NCI-H1092 (cell line): ENCODE data around the gene MAEL.

Source experiments
- DNase-seq: peaks from one replicate; lab custom pipeline; 2025; lab: John Stamatoyannopoulos, UW

The MAEL gene

GRCh38 chr1:166988974-166989515 lies at the start of gene MAEL:
TSS of gene MAEL (plus strand) at chr1:166989280. CDS start at chr1:166989353, 73 bp downstream.
- no peak for DNase-seq

- no peak for DNase-seq
Observed at GRCh38 chr1:166939741-166940375, 49.2 kb upstream of the MAEL start.

- DNase-seq: no peak
Observed at GRCh38 chr1:166944186-166944967, 44.7 kb upstream of the MAEL start.

- DNase-seq: peak; percentile 77
Observed at GRCh38 chr1:166947398-166948043, 41.6 kb upstream of the MAEL start.

GRCh38 chr1:166948856-166949350 lies 40.2 kb upstream of the MAEL start:
- DNase-seq: no peak

GRCh38 chr1:166950156-166950555 lies 38.9 kb upstream of the MAEL start:
- no peak for DNase-seq

- DNase-seq: no peak
Observed at GRCh38 chr1:166951050-166951449, 38.0 kb upstream of the MAEL start.

GRCh38 chr1:166952002-166952746 lies 36.9 kb upstream of the MAEL start:
- no peak for DNase-seq

GRCh38 chr1:166953491-166953890 lies 35.6 kb upstream of the MAEL start:
- DNase-seq: no peak

GRCh38 chr1:166956057-166956850 lies 32.8 kb upstream of the MAEL start:
- no peak for DNase-seq

- no peak for DNase-seq
Observed at GRCh38 chr1:166956872-166957271, 32.2 kb upstream of the MAEL start.

GRCh38 chr1:166960858-166961474 lies 28.1 kb upstream of the MAEL start:
- DNase-seq: no peak

- DNase-seq: no peak
Observed at GRCh38 chr1:166969074-166969677, 19.9 kb upstream of the MAEL start.

GRCh38 chr1:166971252-166971651 lies 17.8 kb upstream of the MAEL start:
- DNase-seq: no peak

GRCh38 chr1:166972193-166972592 lies 16.9 kb upstream of the MAEL start:
- peak; percentile 15 for DNase-seq

GRCh38 chr1:166972826-166973225 lies 16.3 kb upstream of the MAEL start:
- no peak for DNase-seq

- DNase-seq: no peak
Observed at GRCh38 chr1:166974647-166975345, 14.3 kb upstream of the MAEL start.

GRCh38 chr1:166975361-166976129 lies 13.5 kb upstream of the MAEL start, which contains the start of gene ILDR2:
TSS of gene ILDR2 (minus strand) at chr1:166975540. CDS start at chr1:166975268, 272 bp downstream.
- DNase-seq: peak; percentile 59

GRCh38 chr1:166977951-166978350 lies 11.1 kb upstream of the MAEL start:
- DNase-seq: no peak
